Spleen (tissue), 7 donors: ENCODE measurements around the gene ACKR3.

Experiments used
- CTCF ChIP-seq, 11 experiments: fragments of 200-600 bp in 7 of 11; fragments of 450-650 bp in 4 of 11; sonication (generic) in 4 of 11; IDR thresholded peaks in 8 of 11; conservative IDR thresholded peaks in 3 of 11; 1 replicate in 7 of 11; 2 replicates in 4 of 11; pipeline versions ENCODE4 v1.4.0 to v1.8.0; 2016 to 2021; ENCODE audit warnings: antibody characterized with exemption in 11 of 11, inconsistent platforms in 4 of 11, mild to moderate bottlenecking in 1 of 11
- POLR2A ChIP-seq, 3 donors: fragments of 450-650 bp; IDR thresholded peaks; one replicate each; pipeline ENCODE4 v1.5.1; 2017; ENCODE audit warnings: antibody characterized with exemption in 3 of 3, mild to moderate bottlenecking in 1 of 3
- POLR2AphosphoS5 ChIP-seq, 3 donors: sonication (generic); formaldehyde crosslinking; IDR thresholded peaks; one replicate each; pipeline ENCODE4 v1.5.1; 2017; ENCODE audit warnings: antibody characterized with exemption in 3 of 3
- donor health status: DM: no; HTN: no; CAD: no; lungs with moderate emphysema.
- donor health status: DM: no; HTN: no; CAD: no.
- donor health status: DM: no; HTN: no; CAD: no.

- TF ChIP-seq POLR2A (IDR thresholded peaks at IDR 0.05) (no peak), POLR2AphosphoS5 (IDR thresholded peaks at IDR 0.05) (no peak), CTCF (IDR thresholded peaks at IDR 0.05 in 8 of 11, conservative IDR thresholded peaks at IDR 0.05 in 3 of 11) (no peak)
Observed at GRCh38 chr2:236550701-236551465, 18.7 kb upstream of the ACKR3 start.
